Fibroblast of skin of abdomen (primary cell): ENCODE data around the gene RAB32. TPM values are rescaled to one million over a fixed set of nuclear protein-coding genes. Genes with fewer than 3 reads are reported as not detected.
A peak's percentile ranks its signal among the peaks of the same experiment; 100 is the strongest.
"Not testable (repeated sequence)": the region's sequence is repeated elsewhere in the genome, so short reads cannot be mapped to it uniquely, and the experiment has no call there.

Source experiments
- DNase-seq: peaks from one replicate; pipeline ENCODE4 v3.0.0-alpha.2; 2013
- polyA plus RNA-seq, 2 experiments: library from polyadenylated mRNA; unstranded; fragments of 120-200 nt; gene quantifications; one replicate each; pipeline ENCODE4 v1.2.1, GENCODE V29; 2013; ENCODE audit not compliant: insufficient read length in 2 of 2

Gene RAB32
- 85.5 TPM for polyA plus RNA-seq (2013, experiment 1 of 2; ENCODE audit: insufficient read length)
- 88.4 TPM for polyA plus RNA-seq (2013, experiment 2 of 2; ENCODE audit: insufficient read length)

DNA sequence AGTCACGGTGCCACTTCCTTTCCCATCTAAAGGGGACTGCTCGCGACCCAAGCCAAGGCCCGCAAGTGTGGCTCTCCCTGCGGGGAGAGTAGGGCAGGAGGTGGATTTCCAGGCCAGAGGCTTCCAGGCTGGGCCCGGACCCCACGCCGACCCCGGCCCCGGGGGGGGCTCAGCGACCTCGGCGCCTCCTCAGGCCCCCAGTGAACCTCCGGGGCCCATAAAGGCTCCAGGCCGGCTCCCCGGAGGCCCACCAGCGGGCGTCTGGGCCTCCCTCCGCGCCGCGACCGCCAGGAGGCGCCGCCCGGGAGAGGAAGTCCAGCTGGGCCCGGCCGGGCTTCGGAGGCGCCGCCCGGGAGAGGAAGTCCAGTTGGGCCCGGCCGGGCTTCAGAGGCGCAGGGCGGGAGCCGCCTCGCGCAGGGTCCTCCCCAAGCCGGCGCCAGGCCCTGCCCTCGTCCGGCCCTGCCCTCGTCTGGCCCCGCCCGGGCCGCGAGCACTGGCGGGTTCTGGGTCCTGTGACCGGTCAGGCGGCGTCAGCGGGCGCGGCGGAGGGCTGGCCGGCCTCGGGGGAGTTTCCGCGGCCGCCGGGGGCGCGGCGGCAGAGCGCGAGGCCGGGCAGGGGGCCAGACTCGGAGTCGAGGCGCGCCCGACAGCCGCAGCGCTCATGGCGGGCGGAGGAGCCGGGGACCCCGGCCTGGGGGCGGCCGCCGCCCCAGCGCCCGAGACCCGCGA lies at the start of gene RAB32:
Gene RAB32 (plus strand): TSS at position 623 of the 729 bp plus-strand sequence. CDS start 39 bp downstream, at position 662.
- peak; percentile 93 for DNase-seq

DNA sequence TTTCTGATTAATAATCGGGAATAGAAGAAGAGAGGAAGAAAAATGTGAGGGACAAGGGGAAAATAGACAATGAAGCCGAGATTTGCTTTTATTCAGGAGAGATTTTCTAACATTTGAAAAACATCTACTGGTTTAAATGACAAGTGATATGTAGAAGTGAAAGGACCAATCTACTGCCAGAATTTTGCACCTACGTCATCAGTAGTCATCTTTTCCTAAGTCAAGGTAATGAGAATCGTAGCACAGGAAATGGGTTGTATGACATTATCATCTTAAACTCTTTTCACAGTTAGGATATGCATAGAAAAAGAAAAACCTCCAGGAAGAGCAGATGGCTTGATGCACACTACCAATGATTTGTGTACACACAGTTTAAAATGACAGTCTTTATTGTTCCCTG lies 45.3 kb upstream of the RAB32 start:
- DNase-seq, result no peak

DNA sequence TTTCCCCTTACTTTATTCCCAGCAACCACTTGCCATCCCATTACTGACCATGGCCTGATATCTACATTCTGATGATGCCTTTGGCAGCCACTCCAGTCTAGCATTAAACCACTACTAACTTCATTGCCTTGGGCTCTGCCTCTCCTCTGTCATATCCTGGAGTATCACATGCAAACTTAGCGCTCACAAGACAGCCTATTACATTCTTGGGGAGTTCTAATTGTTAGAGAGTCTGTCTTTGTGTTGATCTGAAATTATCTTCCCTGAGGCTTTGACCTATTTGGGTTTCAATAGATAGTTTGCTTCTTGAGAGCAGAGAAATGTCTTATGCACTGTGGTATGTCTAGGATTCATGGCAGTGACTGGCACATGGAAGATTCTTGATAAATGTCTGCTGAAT lies 40.5 kb upstream of the RAB32 start:
- DNase-seq, result no peak

DNA sequence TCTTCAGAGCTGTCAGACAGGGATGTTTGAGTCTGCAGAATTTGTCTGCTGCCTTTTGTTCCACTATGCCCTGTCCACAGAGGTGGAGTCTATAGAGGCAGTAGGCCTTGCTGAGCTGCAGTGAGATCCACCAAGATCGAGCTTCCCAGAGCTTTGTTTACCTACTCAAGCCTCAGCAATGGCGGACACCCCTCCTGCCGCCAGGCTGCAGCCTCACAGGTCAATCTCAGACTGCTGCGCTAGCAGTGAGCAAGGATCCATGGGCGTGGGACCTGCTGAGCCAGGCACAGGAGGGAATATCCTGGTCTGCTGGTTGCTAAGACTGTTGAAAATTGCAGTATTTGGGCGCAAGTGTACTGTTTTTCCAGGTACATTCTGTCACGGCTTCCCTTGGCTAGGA lies 28.4 kb upstream of the RAB32 start:
- DNase-seq, result no peak

DNA sequence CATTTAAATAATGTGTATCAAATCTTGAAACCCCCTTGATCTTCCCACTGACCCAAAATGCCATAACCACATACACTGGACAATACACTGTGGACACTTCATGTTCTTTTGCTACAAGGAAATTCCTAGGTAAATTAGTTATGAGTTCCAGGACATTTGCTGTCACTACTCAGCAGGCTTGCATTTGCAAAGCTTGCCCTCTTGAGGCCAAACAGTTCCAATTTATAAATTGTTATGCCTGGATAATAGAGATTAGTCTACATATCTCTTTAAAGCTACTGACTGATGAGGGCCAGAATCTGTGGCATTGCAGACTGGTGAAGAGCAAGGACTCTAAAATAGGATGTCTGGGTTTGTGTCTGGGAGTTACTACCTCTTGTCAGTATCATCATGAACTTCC lies 17.4 kb upstream of the RAB32 start:
- DNase-seq, result peak; percentile 8

DNA sequence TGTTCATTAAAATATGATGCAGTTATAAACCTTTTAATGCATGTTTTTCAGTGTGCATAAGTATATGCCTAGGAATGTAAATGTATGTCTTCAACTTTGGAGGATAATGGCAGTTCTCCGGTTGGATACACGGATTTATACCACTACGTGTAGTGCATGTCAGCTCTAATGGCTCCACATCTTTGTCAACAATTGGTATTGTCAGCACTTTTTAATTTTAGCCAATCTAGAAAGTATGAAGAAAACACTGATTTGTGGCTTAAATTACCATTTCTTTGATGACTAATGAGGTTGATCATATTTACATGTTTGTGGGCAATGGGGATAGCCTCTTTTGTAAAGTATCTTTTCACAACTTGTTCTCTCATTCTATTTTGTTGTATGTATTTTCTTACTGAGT lies 10.9 kb upstream of the RAB32 start:
- no peak for DNase-seq

DNA sequence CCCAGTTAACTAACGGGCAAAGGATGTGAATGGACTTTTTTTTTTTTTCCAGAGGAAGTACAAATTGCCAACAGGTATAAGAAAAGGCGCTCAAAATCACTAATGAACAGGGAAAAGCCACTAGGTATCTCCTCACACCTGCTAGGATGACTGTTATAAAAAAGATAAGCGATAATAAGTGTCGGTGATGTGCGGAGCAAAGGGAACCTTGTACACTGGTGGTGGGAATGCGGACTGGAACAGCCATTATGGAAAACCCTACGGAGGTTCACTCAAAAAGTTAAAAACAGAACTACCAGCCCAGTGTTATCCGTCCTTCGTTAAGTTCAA lies 787 bp upstream of the RAB32 start:
- DNase-seq, result peak; percentile 19

DNA sequence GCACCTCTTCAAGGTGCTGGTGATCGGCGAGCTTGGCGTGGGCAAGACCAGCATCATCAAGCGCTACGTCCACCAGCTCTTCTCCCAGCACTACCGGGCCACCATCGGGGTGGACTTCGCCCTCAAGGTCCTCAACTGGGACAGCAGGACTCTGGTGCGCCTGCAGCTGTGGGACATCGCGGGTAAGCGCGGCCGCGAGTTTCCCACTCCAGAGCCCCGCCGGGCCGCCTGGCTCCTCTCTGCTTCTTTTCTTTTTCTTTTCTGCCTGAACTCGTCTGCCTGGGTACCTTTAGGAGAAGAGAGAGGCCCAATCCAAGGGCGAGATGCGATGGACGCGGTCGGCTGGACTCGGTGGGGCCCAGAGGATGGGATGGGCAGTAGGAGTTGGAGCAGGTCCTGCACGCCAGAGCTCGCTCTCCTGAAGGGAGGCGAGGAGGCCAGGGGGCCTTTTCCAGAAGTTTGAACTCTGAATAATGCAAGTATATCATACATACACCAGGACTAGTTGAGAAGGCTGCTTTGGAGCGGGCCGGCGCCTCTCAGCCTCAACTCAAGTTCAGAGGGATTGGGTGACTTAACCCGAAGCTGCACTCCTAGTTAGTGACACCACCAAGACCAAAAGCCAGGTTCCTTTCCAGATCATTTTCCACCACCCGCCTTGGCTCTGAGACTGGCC lies 445 bp downstream of the RAB32 start:
- DNase-seq, result peak; percentile 52

DNA sequence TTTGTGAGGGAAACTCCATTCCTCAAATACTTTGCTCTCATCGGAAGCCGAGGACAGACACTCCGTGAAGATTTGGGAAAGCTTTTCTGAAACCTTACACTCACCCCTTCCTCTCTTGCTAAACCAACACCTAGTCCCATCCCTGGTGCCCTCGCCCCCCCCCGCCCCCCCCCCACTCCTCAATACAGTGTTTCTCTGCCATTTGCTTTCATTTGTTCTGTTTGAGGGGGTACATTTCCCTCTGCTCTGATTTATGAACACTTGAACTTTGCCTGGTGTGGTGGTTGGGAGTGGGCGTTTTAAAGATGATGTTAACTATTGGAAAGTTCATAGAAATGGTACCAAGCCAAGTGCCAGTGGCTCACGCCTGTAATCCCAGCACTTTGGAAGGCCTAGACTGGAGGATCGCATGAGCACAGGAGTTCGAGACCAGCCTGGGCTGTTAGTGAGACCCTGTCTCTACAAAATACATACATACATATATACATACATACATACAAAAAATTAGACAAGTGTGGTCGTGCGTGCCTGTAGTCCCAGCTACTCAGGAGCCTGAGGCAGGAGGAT lies 1.1 kb downstream of the RAB32 start:
- peak; percentile 26 for DNase-seq

DNA sequence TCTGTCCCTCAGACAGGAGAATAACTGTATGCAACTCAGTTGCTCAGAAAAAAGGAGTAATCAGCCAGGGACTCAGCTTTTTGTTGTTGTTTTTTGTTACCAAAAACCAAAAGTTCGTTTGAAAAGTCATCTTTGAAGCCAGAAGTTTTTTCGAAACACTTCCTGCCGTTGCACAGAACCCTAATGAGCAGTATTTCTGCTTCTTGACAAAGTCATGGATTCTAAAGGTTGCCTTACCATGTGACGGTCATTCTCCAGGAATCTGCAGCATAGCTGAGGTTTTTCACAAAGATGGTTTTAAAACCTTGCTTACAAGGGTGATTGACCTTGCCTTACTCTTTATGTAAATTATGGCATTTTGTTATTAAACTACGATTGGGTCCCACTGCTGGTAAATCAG lies 1.9 kb downstream of the RAB32 start:
- peak; percentile 78 for DNase-seq

DNA sequence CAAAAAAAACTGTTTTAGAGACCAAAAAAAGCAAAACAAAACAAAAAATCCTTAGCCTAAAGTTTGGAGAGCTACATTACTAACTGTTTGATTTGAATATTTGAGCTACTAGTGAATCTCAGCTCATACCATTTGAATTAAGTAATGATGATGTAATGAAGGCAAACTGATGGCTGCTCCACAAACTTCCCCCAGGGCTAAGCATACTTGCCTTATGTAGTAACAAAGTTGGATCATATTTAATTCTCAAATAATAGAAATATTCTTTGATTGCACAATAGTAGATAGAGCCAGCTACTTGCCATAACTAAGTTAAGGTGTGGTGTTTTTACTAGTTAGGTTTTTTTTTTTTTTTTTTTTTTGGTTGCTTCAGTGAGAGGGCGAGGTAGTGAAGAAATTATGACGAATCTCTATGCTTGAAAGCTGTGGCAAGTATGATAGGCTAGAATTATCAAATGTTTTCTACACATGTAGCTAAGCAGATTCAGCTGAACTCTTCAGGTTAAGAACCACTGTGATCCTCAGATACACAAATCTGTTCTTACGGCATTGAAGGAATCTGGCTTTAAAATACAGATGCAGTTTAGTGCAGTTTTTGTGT lies 2.9 kb downstream of the RAB32 start:
- DNase-seq, result peak; percentile 89

DNA sequence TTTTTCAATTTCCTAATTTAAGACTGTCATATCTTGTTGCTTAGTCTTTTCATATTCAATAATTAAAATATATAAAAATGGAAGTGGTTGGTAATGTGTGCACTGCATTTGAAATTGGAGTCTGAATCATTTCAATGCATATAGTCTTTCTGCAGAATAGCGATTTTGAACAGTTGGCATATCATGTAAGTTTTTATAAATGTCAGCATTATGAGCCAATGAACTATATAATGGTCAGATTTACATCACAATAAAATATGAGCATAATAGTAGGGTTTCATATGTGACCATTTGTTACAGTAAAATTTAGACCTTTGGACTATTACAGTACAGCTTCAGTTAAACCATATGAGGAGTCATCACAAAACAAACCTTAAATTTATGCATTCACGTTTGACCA lies 4.3 kb downstream of the RAB32 start:
- DNase-seq, result no peak

DNA sequence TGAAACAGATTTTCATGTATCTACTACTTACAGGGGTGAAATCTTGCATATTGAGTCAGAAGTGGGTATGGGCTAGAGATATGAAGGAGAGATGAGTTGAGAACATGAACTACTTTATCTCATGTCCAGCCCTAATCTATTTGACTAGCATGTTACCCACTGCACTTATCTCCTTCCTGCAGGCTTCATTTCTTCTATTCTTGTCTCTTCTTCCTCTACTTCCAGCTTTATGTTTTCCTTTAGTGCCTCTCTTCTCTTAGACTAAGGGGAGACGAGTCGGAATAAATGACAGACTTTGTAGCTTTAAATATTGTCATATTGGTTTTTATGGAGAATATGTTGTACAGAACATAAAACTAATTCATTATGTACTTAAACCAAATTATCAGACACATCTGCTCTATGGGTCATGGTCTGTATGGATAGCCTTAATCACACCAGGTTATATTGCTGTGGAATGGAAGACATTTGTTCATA lies 5.3 kb downstream of the RAB32 start:
- DNase-seq, result no peak

DNA sequence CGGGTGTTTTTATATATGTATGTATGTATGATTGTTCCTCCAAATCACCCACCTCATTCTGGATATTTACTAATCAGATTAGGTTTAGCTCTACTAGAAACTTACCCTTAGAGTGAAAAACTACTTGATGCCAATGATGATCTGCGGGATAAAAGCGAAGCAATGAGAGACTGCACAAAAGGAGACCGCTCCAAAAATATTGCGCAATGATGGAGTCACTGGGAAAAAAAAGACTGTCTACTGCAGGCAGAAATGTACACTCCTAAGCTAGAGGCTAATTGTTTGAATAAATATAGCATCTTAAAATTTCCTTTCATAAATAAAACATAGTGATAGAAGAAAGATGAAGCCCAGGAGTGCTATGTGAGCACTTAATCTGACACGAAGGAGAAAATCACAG lies 7.3 kb downstream of the RAB32 start:
- DNase-seq, result peak; percentile 37

DNA sequence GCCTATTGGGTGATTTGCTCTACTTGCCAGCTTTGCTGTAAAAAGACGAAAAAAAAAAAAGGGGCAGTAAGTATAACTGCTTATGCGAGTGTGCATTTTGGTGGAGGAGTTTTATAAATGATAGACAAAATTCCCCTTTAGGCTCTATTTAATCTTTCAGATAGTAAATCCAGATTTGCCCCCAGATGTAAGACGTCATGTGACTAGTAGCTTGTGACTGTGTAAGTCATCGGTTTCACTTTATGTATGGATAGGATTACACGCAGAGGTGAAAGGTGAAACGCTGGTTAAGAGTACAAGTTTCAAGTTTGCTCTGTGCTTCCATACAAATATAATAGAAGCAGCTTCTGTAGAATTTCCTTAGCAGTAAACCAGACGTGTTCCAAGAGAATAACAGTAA lies 7.9 kb downstream of the RAB32 start:
- DNase-seq, result peak; percentile 4

DNA sequence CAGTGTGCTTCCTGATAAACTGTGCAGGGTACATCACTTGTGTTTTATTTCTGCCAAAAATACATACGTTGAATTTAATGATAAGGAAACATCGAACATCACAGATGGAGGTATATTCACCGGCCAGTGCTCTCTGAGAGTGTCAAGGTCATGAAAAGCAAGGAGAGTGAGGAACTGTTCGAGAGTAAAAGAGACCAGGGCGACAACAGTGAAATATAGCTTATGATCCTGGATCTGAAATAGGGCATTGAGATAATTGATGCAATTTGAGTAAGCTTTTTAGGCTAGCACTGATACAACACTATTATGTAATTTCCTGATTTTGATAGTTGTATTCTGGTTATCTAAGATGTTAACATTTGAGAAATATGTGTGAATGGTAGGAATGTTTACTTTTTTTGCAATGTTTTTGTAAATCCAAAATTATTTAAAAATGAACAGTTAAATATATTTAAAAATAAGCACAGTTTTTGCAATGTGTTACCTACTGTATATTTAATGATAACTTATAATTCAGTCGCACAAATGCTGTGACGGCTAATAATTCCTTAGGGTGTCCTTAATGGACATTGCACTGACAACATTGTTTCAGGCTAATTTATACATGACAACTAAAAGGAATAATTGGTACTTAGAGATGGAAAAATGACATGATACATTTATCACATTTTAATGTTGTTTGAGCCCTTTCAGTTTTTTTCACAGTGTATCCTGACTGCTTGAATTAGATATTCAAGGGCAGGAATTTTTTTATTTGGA lies 9.9 kb downstream of the RAB32 start:
- no peak for DNase-seq

DNA sequence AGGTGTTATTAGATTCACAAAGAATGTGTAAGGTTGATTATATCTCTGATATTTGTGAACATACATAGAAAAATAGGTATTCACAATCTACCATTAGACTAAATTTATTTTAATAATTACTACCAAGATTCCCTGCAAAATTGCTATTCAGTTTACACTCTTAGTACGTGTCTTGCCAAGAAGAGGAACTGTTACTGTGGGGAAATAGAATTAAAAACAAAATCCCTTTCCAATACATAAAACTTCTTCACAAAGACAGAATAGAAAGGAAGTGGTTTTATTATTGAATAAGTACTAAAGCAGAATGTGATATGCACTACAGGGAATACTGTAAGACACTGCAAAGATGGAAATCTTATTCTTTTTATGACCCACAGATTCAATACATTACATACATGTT lies 17.0 kb downstream of the RAB32 start:
- no peak for DNase-seq

DNA sequence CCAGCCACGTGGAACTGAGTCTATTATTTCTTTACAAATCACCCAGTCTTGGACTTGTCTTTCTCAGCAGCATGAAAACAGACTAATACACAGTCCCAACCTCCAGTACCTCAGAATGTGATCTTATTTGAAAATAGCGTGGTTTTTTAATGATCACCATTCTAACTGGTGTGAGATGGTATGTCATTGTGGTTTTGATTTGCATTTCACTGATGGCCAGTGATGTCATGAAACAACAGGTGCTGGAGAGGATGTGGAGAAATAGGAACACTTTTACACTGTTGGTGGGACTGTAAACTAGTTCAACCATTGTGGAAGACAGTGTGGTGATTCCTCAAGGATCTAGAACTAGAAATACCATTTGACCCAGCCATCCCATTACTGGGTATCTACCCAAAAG lies 23.0 kb downstream of the RAB32 start:
- not testable (repeated sequence) for DNase-seq

DNA sequence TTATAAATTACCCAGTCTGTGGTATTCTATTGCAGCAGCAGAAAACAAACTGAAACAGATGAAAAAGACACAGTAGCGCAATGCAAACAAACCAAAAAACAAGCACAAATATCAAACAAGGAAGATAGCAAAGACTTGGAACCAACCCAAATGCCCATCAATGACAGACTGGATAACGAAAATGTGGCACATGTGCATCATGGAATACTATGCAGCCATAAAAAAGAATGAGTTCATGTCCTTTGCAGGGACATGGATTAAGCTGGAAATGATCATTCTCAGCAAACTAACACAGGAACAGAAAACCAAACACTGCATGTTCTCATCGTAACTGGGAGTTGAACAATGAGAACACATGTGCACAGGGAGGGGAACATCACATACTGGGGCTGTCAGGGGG lies 25.0 kb downstream of the RAB32 start:
- DNase-seq, result not testable (repeated sequence)

DNA sequence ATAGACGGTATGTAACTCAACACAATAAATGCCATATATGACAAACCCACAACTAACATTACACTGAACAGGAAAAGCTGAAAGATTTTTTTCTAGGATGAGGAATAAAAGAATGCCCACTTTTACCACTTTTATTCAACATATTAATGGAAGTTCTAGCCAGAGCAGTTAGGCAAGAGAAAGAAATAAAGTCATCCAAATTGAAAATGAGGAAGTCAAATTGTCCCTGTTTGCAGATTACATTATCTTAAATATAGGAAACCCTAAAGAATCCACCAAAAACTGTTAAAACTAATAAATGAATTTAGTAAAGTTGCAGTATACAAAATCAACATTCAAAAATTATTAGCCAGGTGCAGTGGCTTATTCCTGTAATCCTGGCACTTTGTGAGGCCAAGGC lies 30.6 kb downstream of the RAB32 start:
- DNase-seq, result no peak

DNA sequence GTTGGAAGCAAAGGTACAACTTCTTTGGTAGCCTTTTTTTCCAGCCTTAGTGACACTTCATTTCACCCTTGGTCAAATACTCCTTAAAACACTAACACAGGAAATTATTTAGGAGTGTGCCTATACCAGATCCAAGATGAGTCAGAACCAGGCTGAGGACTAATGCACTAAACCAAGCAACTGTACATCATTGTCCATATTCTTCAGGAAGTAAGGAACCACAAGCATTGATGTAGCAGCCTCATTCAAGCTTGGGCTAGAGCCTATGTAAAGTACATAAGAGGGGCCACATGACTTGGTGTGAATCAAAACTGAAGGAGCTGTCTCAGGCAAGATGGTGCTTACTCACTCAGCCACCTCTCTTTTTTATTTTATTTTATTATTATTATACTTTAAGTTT lies 34.4 kb downstream of the RAB32 start:
- peak; percentile 28 for DNase-seq

DNA sequence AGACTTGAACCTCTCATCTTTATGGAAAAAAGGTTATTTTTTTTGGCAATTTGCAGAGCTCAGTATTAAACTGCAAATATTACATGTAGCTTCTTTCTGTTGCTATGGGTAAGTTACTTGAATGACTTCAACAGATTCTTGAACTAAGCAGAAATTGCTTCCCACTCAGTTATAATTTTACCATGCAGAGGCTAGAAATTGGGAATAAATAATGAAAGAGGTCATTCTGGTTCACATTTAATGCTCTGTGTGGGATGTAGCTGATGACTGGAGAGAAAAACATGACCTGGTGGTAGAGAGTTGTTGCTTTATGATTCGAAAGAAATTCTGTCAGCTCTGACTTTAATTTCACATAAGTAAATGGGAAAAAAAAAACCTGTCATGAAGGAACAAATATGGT lies 38.3 kb downstream of the RAB32 start:
- DNase-seq, result no peak

DNA sequence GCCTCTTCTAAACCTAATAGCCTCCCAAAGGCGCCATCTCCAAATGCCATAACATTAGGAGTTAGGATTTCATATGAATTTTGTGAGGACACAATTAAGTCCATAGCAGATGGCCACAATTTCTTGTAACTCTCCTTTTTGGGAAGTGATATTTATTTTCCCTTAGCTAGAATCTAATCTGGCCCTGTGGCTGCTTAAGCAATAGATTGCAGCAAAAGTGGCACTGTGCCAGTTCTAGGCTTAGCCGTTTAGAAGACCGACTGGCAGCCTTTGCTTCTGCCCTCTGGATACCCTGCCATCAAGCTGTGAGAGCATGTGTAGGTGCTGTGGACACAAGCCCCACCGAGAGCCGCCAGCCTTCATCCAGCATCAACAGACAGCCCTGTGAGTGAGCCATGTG lies 39.2 kb downstream of the RAB32 start:
- DNase-seq, result no peak
